ENCODE data around the gene APLP2.

GRCh38 chr11:130095326-130095725 is 25.6 kb downstream of the APLP2 start:
- TF ChIP-seq POU6F1 (CRISPR knock-in tag; IDR thresholded peaks at IDR 0.05; ENCODE audit: borderline replicate concordance, low read depth) = no peak
- TF ChIP-seq ZC3H10 (CRISPR knock-in tag; IDR thresholded peaks at IDR 0.05) = no peak
- no peak for TF ChIP-seq OSR1 (CRISPR knock-in tag; IDR thresholded peaks at IDR 0.05)
- no peak for TF ChIP-seq SNAI2 (CRISPR knock-in tag; IDR thresholded peaks at IDR 0.05)
- TF ChIP-seq ZNF70 (CRISPR knock-in tag; IDR thresholded peaks at IDR 0.05) = no peak
- TF ChIP-seq PPARA (CRISPR knock-in tag; IDR thresholded peaks at IDR 0.05; ENCODE audit: borderline replicate concordance) = no peak
- no peak for TF ChIP-seq ZFP3 (CRISPR knock-in tag; IDR thresholded peaks at IDR 0.05)
- no peak for TF ChIP-seq BACH2 (CRISPR knock-in tag; IDR thresholded peaks at IDR 0.05; ENCODE audit: borderline replicate concordance)
- TF ChIP-seq ESRRG (CRISPR knock-in tag; IDR thresholded peaks at IDR 0.05) = no peak
- no peak for TF ChIP-seq TSHZ2 (CRISPR knock-in tag; IDR thresholded peaks at IDR 0.05)
- TF ChIP-seq, protein P1, sequence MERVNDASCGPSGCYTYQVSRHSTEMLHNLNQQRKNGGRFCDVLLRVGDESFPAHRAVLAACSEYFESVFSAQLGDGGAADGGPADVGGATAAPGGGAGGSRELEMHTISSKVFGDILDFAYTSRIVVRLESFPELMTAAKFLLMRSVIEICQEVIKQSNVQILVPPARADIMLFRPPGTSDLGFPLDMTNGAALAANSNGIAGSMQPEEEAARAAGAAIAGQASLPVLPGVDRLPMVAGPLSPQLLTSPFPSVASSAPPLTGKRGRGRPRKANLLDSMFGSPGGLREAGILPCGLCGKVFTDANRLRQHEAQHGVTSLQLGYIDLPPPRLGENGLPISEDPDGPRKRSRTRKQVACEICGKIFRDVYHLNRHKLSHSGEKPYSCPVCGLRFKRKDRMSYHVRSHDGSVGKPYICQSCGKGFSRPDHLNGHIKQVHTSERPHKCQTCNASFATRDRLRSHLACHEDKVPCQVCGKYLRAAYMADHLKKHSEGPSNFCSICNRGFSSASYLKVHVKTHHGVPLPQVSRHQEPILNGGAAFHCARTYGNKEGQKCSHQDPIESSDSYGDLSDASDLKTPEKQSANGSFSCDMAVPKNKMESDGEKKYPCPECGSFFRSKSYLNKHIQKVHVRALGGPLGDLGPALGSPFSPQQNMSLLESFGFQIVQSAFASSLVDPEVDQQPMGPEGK (CRISPR knock-in tag; IDR thresholded peaks at IDR 0.05; ENCODE audit: borderline replicate concordance) = no peak
- TF ChIP-seq ZNF8 (CRISPR knock-in tag; IDR thresholded peaks at IDR 0.05) = no peak

All from SK-N-SH treated with all-trans-retinoic acid at 6 μM for 48 hours (cell line).